Activated CD4-positive, alpha-beta T cell treated with anti-CD3 and anti-CD28 coated beads, Interleukin-2, amount 50 U/mL, for 4 hours (primary cell): ENCODE data around the gene RBSN.
A peak's percentile ranks its signal among the peaks of the same experiment; 100 is the strongest.
"Not testable (repeated sequence)": the region's sequence is repeated elsewhere in the genome, so short reads cannot be mapped to it uniquely, and the experiment has no call there.

ENCODE experiments used
- DNase-seq, 2 experiments: peaks; one replicate each; pipeline ENCODE4 v3.0.0-alpha.2; 2020

Gene RBSN

DNA sequence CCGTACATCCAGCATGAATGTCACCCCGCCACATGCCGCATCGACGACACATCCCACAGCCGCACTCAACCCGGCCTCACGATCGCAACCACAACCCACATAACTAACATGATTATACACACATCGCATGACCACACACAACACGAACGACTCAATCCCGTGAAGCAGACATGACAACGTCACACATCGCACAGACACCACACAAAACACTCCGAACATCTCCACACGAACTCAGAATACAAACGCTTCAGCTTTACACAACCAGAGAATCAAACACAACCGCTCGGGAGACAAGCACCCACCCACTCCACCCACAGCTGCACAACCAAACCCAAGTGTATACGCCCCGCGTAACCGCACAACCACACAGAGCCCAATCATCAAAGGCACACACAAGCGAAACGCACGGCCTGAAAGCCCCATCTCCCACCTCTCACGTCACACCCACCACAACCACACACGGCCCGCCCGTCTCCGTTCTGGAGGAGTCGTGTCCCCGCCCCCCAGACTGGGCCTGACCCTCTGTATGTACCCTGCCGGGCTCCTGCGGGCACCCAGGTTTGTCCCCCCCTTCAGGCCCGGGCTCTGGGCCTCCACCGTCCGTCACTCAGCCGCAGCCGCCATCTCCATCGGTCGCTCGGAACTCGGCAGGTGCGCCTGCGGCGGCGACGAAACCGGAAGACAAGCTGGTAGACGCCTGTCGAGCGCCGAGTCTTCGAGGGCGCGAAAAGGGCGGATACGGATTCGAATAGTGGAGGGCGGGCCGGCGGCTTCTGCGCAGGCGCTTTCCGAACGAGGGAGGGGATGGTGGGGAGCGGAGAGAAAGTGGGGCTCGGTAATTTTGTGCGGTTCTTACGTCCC lies at the start of gene RBSN:
RBSN (minus strand) TSS at position 646 of the 861 bp plus-strand sequence. CDS start 3,028 bp downstream, outside the sequence.
- DNase-seq = peak; percentile 92 to 93

DNA sequence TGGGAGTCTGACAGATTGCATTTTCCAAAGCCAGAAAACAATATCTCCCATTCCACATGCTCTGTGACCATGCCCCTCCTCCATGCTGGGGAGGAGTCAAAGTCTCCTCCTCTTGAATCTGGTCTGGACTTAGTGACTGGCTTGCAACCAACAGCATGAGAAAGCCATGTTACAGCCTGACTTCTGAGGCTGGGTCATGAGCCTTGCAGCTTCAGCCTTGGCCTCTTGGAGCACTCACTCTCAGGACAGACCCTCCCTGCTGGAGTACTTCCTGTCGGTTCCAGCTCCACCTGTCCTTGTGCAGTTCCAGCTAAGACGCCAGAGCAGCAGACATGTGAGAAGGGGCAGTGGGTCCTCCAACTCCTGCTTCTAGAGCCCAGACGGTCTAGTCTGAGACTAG lies 49.7 kb upstream of the RBSN start:
- no peak for DNase-seq

- not testable (repeated sequence) for DNase-seq
These were observed 37.9 kb upstream of the RBSN start for GRCh38 chr3:15136885-15137284.

GRCh38 chr3:15134968-15135367 lies 36.0 kb upstream of the RBSN start:
- not testable (repeated sequence) for DNase-seq

DNA sequence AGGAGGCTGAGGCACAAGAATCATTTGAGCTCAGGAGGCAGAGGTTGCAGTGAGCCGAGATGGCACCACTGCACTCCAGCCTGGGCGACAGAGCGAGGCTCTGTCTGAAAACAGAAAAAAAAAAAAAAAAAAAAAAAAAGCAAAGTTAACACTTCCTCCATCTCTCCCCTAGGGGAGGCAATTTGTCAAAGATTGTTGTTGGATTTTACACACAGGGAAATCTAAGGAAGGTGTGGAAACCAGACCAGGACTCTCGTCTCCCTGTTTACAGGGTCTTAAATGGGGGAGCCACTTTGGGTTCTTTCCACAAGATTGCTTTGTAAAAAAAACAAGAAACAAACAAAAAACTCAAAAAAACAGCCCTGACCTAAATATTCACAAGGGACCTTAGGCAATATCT lies 29.5 kb upstream of the RBSN start:
- not testable (repeated sequence) for DNase-seq

DNA sequence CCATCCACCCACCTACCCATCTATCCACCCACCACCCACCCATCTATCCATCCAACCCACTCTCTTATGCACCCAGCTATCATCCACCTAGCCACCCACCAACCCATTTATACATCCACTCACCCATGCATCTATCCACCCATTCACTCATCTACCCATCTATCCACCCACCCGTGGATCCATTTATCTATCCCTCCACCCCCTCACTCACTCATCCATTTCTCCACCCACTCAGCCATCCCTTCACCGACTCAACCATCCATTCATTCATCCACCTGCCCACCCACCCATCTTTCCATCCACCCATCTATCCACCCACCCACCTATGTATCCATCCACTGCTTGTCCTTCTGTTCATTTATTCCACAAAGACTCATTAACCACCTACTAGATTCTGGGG lies 28.0 kb upstream of the RBSN start:
- DNase-seq = not testable (repeated sequence)

- DNase-seq = no peak
These were observed 23.4 kb upstream of the RBSN start for GRCh38 chr3:15122398-15122797.

DNA sequence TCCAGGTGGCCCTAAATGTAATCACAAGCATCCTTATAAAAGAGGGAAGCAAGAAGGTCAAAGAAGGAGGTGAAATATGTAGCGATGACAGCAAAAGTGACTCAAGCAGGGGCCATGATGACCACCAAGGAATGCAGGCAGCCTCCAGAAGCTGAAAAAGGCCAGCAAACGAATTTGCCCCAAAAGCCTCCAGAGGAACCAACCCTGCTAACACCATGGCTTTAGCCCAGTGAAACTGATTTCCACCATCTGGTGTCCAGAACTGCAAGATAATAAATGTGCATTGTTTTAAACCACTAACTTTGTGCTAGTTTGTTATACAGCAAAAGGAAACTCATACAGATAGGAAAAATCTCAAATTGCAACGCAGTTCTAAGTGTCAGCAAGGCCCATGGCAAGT lies 23.0 kb upstream of the RBSN start:
- no peak for DNase-seq

DNA sequence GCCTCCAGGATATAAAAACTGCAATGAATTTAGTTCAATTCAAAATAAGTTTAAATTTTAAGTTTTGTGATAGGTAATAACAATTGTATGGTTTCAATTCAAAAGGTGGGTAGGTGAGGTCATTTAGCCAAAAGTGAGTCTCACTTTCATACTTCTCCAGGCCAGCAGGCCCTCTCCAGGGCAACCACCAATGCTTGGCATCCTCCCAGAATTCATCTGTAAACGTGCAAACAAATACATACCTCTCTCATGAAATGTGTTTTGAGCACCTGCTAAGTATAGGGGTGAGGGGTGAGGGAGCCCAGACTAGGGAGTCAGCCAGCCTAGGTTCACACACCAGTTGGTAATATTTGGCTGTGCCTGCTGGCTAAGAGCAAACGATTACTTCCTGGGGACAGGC lies 22.0 kb upstream of the RBSN start:
- no peak for DNase-seq

DNA sequence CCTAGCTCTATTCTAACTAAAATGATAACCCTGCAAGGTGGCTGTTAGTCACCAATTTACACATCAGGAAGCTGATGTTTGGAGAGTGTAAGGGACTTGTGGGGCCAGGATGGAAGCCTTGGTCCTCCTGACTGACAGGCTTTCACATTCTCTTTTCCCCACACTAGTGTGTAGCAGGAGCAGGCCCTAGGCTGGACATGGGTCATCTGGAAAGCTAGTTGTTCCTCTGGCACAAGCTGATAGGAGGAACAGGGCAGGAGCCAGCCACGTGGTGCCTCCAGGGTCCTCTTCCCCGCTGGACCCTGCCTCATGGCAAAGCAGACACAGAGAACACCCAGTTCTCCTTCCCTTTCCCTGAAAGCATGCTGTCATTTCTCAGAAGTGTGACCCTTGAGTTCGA lies 18.1 kb upstream of the RBSN start:
- no peak for DNase-seq

DNA sequence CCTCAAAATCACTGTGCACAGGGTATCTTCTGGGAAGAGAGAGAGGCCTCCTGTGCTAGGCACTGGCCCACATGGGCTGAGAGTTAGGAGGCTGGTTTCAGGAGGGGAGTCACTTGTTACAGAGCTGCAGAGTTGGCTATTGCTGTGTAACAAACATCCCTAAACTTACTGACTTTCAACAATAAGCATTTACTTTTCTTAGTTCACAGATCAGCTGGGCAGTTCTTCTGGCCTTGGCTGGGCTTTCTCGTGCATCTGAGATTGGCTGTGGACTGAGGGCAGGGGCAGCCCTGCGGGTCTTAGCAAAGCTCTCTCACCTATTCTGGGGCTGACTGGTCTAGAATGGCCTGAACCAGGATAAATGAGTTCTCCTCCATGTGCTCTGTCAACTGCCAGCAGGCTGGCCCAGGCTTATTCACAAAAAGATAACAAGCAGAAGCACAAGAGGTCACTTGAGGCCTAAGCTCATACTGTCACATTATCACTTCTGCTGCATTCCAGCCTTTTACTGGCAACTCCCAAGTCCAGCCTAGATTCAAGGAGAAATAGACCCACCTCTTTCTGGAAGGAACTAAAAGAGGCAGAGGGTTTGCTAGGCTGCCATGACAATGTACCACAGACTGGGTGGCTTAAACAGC lies 17.2 kb upstream of the RBSN start:
- DNase-seq = no peak

GRCh38 chr3:15114466-15115358 lies 15.8 kb upstream of the RBSN start:
- no peak for DNase-seq

DNA sequence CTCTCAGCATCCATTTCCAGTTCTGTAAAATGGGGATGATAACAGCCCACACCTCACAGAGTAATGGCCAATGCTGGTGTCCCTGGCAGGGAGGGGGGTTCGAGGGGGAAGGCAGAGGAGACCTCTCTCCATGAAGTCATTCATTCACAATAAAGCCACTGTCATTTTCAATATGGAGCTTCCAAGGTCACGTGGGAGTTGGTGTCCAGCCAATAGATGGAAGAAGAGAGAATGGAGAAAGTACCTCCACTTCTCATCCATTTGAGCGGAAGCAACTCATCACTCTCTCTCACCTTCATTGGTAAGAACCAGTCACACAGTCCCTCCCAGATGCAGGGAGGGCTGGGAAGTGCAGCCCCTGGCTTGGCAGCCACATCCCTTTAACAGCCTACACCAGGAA lies 14.9 kb upstream of the RBSN start:
- no peak for DNase-seq

DNA sequence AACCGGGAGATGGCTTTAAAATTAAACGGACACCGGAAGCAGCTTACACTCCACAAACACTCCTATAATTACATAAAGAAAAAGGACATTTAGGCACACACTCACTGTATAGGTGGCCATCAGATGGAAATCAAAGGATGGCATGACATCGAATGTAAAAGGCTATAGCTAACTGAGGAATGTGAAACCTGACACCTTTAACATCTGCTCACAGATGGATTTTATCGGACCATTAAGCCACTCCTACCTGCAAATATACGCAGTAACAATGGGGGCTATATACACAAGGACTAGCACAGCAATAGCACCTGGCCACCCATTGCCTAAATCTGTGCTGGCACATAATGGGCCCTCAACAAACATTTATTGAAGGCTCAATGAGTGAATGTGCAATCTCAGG lies 14.5 kb upstream of the RBSN start:
- no peak for DNase-seq

DNA sequence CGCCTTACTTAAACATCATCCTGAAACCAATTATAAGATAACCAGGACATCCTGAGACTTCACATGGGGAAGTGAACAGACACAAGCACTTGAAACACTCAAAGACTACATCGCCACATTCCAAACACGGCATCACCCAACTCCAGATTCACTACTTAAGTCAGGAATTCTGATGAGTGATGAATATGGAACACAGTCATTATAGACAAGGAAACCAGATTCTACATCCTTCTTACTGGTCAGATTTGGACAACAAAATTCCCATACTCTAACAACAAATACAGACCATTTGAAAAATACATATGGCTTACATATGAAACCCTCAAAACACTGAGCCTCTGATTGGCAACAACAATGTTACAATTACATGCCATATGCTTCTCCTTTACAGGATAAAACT lies 13.1 kb upstream of the RBSN start:
- no peak for DNase-seq

DNA sequence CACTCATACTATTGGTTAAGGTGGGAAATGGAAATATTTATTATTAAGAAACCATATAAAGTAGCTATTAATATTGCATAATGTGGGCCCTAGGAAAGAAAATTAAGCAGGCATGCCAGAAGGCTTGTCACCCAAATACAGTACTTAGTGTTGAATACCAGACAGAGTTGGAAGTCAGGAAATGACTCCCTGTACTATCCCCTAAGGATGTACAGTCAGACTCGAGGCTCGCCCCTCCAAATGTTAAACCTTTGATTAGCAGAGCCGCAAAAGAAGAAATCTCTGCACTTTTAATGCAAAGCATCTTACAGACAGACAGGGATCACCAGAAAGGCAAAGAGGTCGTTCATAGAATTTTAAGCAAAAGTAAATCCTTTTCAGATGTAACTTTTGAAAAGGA lies 11.3 kb upstream of the RBSN start:
- no peak for DNase-seq

GRCh38 chr3:15108869-15109268 lies 9.9 kb upstream of the RBSN start:
- no peak for DNase-seq

DNA sequence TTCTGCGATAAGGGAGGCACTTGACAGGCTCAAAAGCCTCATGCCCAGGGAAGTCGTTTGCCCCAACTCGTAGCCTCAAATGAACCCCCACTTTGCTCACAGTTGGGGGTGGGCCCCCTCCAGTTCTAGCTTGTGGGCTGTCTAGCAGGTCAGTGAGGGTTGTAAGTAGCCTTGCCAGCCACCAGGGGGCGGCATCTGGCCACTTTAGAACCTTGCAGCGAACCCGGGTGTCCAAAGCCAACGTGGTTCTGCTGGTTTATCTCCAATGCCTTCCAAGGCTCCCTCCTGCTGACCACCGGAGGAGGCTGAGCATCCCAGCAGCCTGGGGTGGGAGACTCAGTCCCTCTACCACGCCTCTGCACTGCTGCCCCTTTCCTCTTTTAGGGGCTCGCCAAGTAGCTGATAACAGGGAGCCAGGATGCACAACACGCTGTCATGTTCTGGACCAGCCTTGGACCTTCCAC lies 9.2 kb upstream of the RBSN start:
- DNase-seq = peak; percentile 63

DNA sequence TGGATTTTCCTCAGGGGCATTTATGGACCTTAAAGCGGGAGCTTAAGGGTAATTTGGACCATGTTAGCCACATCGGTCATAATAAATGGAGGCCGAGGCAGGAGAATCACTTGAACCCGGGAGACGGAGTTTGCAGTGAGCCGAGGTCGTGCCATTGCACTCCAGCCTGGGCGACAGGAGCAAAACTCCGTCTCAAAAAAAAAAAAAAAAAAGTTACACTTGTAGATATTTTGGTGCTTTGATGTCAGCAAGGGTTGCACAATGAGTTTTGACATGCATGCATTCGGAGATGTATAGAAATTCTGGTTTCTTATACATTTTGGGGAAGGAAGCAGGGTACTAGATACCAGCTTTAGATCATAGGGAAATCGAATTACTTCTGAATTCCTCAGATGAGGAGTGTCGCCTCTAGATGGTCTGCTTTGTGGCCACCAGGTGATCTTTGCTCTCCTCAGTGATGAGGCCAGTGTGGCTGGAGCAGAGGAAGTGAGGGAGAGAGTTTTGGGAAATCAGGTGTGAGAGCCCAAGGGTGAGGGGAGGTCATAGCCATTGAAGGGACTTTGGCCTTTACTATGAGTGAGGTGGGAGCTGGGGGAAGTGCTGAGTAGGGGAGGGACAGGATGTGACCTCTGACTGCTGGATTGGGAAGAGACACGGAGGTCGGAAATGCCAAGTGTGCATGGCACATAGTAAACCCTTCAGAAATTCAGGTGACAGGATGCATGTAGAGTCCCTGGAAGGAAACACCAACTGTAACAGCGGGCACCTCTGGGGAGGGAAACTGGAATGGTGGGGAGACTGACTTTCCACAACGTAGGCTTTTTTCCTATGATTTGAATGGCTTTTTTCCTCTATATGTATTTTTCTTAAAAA lies 8.4 kb upstream of the RBSN start:
- DNase-seq = no peak

GRCh38 chr3:15102836-15103235 lies 3.9 kb upstream of the RBSN start:
- no peak for DNase-seq

DNA sequence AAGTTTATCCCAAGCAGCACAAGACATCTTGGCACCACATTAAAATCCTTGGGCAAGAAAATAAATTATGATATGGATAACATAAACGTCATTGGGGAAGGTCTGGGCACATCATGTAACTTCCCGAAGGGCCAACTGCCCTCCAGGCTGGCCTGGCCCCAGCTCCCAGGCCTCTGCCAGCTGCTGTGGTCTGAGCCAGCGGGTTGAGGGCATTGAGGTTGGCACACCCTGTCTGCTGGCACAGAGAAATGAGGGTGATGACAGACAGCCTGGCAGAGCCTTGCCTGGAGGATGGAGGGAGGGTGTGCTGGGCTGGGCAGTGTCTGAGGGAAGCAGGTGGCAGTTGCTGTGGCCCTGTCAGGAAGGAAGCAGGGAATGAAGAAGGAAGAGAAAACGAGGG lies 3.3 kb upstream of the RBSN start:
- DNase-seq = no peak
